ENCODE results near the gene ALDH1L1. TPM values are rescaled to one million over a fixed set of nuclear protein-coding genes. Genes with fewer than 3 reads are reported as not detected.

The ALDH1L1 gene
- total and polyA plus RNA-seq, 2 experiments from 2014 or later, result 1.0 to 1.3 TPM

- no peak overlapping the region for H3K27ac Mint-ChIP-seq
- no peak for ATAC-seq
- Histone ChIP-seq H3F3A (replicated peaks; ENCODE audit: low read depth) (no peaks in the 10 kb centered on the region), H4K20me1 (replicated peaks; ENCODE audit: insufficient read depth) (no peaks in the 10 kb centered on the region), H3K27ac (ENCODE audit: low read depth) (no peak overlapping the region), H3K79me2 (replicated peaks; ENCODE audit: insufficient read depth) (no peaks in the 10 kb centered on the region), H3K36me3 (ENCODE audit: insufficient read depth) (no peaks in the 10 kb centered on the region), H3K4me2 (peak overlapping the region; percentile 76; the same call in 1 of the 2 replicates), H3K4me1 (ENCODE audit: insufficient read depth) (peaks cover 12% of the 10 kb centered on the region), H3K4me3 (no peak overlapping the region), H2AFZ (no peak overlapping the region; the same call in 1 of the 2 replicates), H3K9me2 (ENCODE audit: insufficient read depth) (peaks cover 15% of the 10 kb centered on the region; the same call in 1 of the 2 replicates), H3K27me3 (ENCODE audit: insufficient read depth) (peaks cover 28% of the 10 kb centered on the region)
- H3K36me3 Mint-ChIP-seq (ENCODE audit: low read depth), result no peaks in the 10 kb centered on the region; the same call in 2 of the 3 replicates
- H3K4me3 Mint-ChIP-seq, result no peak overlapping the region
- H3K27me3 Mint-ChIP-seq (ENCODE audit: insufficient read depth, low read depth, poor library complexity), result peaks cover 27% of the 10 kb centered on the region
- H3K9me3 Mint-ChIP-seq, result no peaks in the 10 kb centered on the region
- TF ChIP-seq EZH2phosphoT487 (IDR thresholded peaks at IDR 0.05; ENCODE audit: unreplicated experiment) (no peak), JUNB (IDR thresholded peaks at IDR 0.05; ENCODE audit: unreplicated experiment) (no peak), REST (IDR thresholded peaks at IDR 0.05; ENCODE audit: unreplicated experiment) (no peak), ZNF114 (CRISPR knock-in tag; IDR thresholded peaks at IDR 0.05) (no peak), NANOG (IDR thresholded peaks at IDR 0.05; ENCODE audit: borderline replicate concordance) (no peak), ZNF462 (CRISPR knock-in tag; IDR thresholded peaks at IDR 0.05) (no peak)
- H3K4me1 Mint-ChIP-seq, result peaks cover 20% of the 10 kb centered on the region
- no peak for DNase-seq (ENCODE audit: low spot score)
These were observed 31.2 kb upstream of the ALDH1L1 start for GRCh38 chr3:126211569-126211968.
